AG04450 (cell line): ENCODE measurements around the gene FAM167B. TPM values are rescaled to one million over a fixed set of nuclear protein-coding genes. Genes with fewer than 3 reads are reported as not detected.

ENCODE experiments used
- CTCF ChIA-PET: fragments of 300-600, 350-600 bp; formaldehyde crosslinking; extraction: SDS; loops from one replicate; lab custom pipeline; 2022; ENCODE audit warnings: antibody characterized with exemption, inconsistent platforms; lab: Charles Lee
- POLR2A ChIA-PET: fragments of 350-600 bp; formaldehyde crosslinking; extraction: SDS; loops from one replicate; lab custom pipeline; 2021; ENCODE audit warnings: antibody characterized with exemption, inconsistent platforms; lab: Yijun Ruan, JAX
- DNase-seq: peaks from one replicate; pipeline ENCODE4 v3.0.0-alpha.2; 2011; ENCODE audit warnings: low read depth, low spot score
- H3K27ac ChIP-seq: one replicate; pipeline ENCODE4 v1.5.1; 2012; ENCODE audit warnings: low read depth, low read length, control low read depth
- H3K27me3 ChIP-seq: one replicate; pipeline ENCODE4 v1.6.0; 2012; ENCODE audit warnings: low read length; ENCODE audit not compliant: control insufficient read depth, insufficient read depth
- H3K4me3 ChIP-seq: 2 replicates; pipeline ENCODE4 v1.5.1; 2011; ENCODE audit warnings: mild to moderate bottlenecking, low read depth, low read length, control low read depth
- H3K9me3 ChIP-seq: 2 replicates; pipeline ENCODE4 v1.5.1; 2012; ENCODE audit warnings: low read length; ENCODE audit not compliant: control insufficient read depth, insufficient read depth
- CTCF ChIP-seq: IDR thresholded peaks from 2 replicates; pipeline ENCODE4 v1.5.1; 2011; ENCODE audit warnings: low read depth, low read length, control low read depth, inconsistent platforms
- polyA plus RNA-seq: library from polyadenylated mRNA; depleted of rRNA; stranded (reverse); fragments of >200 nt; gene quantifications from 2 replicates; pipeline ENCODE4 v1.2.3, GENCODE V29; 2011

FAM167B gene
- polyA plus RNA-seq, 1 experiment: 0.43 TPM

GRCh38 chr1:32239790-32240139 lies 7.3 kb upstream of the FAM167B start:
- POLR2A ChIA-PET: interaction anchor here (2.4 kb wide), 1 partner anchor 96 kb away, joined by 18 read pairs; the partner anchor contains the start of gene MARCKSL1
- no peak for TF ChIP-seq CTCF
- H3K27me3 ChIP-seq: no peaks in the 10 kb centered on the region
- H3K27ac ChIP-seq: peak overlapping the region; percentile 21
- no peaks in the 10 kb centered on the region; the same call in 1 of the 2 replicates for H3K9me3 ChIP-seq
- DNase-seq: no peak
- CTCF ChIA-PET: interaction anchor here (1.8 to 2.8 kb wide), 2 partner anchors 8 to 24 kb away, joined by 13 read pairs; no protein-coding TSS in a partner anchor
- H3K4me3 ChIP-seq: peak overlapping the region; percentile 70

GRCh38 chr1:32240140-32240951 lies 6.7 kb upstream of the FAM167B start:
- CTCF ChIA-PET: interaction anchor here (0.6 to 2.8 kb wide), 6 partner anchors 8 to 77 kb away, joined by 3 to 13 read pairs (median 4); no protein-coding TSS in a partner anchor
- Histone ChIP-seq H3K27me3 (no peaks in the 10 kb centered on the region), H3K27ac (peak overlapping the region; percentile 75), H3K9me3 (no peaks in the 10 kb centered on the region; the same call in 1 of the 2 replicates), H3K4me3 (peak overlapping the region; percentile 70)
- TF ChIP-seq CTCF: peak; percentile 27; the same call in 1 of the 2 replicates
- DNase-seq: no peak
- POLR2A ChIA-PET: interaction anchor here (0.8 to 2.4 kb wide), 8 partner anchors 8 to 96 kb away, joined by 3 to 18 read pairs (median 3); partner anchors contain the start of genes MARCKSL1 and TXLNA

GRCh38 chr1:32241001-32241763 lies 5.8 kb upstream of the FAM167B start:
- POLR2A ChIA-PET: interaction anchor here (0.5 to 2.4 kb wide), 12 partner anchors 9 to 95 kb away, joined by 3 to 18 read pairs (median 3); partner anchors contain the start of genes CCDC28B, HDAC1, MARCKSL1 and TXLNA
- CTCF ChIA-PET: interaction anchor here (0.6 to 2.8 kb wide), 5 partner anchors 8 to 75 kb away, joined by 3 to 13 read pairs (median 4); no protein-coding TSS in a partner anchor
- Histone ChIP-seq H3K27me3 (no peaks in the 10 kb centered on the region), H3K4me3 (peak overlapping the region; percentile 70), H3K9me3 (no peaks in the 10 kb centered on the region; the same call in 1 of the 2 replicates), H3K27ac (peak overlapping the region; percentile 75)
- DNase-seq: no peak
- no peak for TF ChIP-seq CTCF

- Histone ChIP-seq H3K4me3 (no peak overlapping the region), H3K27ac (no peak overlapping the region), H3K9me3 (no peaks in the 10 kb centered on the region; the same call in 1 of the 2 replicates), H3K27me3 (no peaks in the 10 kb centered on the region)
- DNase-seq: no peak
- CTCF ChIA-PET: no interaction called here
- no peak for TF ChIP-seq CTCF
- POLR2A ChIA-PET: no interaction called here
These were observed 4.6 kb upstream of the FAM167B start for GRCh38 chr1:32242341-32242851.
